Neural progenitor cell (in vitro differentiated cells): ENCODE results near the gene CDK5RAP3.

Source experiments
- CTCF ChIP-seq: fragments of 200-600 bp; sonication (generic); IDR thresholded peaks from 2 replicates; pipeline ENCODE4 v1.5.1; 2017; ENCODE audit warnings: antibody characterized with exemption, mild to moderate bottlenecking
- EZH2 ChIP-seq: fragments of 200-600 bp; sonication (generic); IDR thresholded peaks from 2 replicates; pipeline ENCODE4 v1.6.1; 2017; ENCODE audit warnings: antibody characterized with exemption, mild to moderate bottlenecking, moderate library complexity
- EZH2phosphoT487 ChIP-seq: fragments of 200-600 bp; sonication (generic); IDR thresholded peaks from 2 replicates; pipeline ENCODE4 v1.6.1; 2017; ENCODE audit warnings: antibody characterized with exemption

- peak; percentile 95 for TF ChIP-seq CTCF
- TF ChIP-seq EZH2, result no peak
- TF ChIP-seq EZH2phosphoT487, result no peak
Observed at GRCh38 chr17:47949197-47949759, 21.6 kb upstream of the CDK5RAP3 start.
